ENCODE data around the gene PRCC. TPM values are rescaled to one million over a fixed set of nuclear protein-coding genes. Genes with fewer than 3 reads are reported as not detected.
"Not testable (repeated sequence)": the region's sequence is repeated elsewhere in the genome, so short reads cannot be mapped to it uniquely, and the experiment has no call there.

Gene PRCC
- total RNA-seq, 1 donor from 2014 or later = 39.4 TPM

GRCh38 chr1:156755527-156755950 lies 11.8 kb upstream of the PRCC start:
- DNase-seq = no peak
- intact Hi-C loops (cut with DNase I) = no loop called here
- ATAC-seq (ENCODE audit: poor library complexity) = no peak

- intact Hi-C loops (cut with DNase I) = no loop called here
- no peak for DNase-seq
- ATAC-seq (ENCODE audit: poor library complexity) = no peak
Observed at GRCh38 chr1:156756355-156756754, 11.0 kb upstream of the PRCC start.

GRCh38 chr1:156757572-156758253 lies 9.6 kb upstream of the PRCC start:
- ATAC-seq (ENCODE audit: poor library complexity); intact Hi-C loops (cut with DNase I): not testable (repeated sequence)
- peak; percentile 8 for DNase-seq

- DNase-seq (peak; percentile 22), ATAC-seq (ENCODE audit: poor library complexity) (no peak)
- intact Hi-C loops (cut with DNase I) = no loop called here
Observed at GRCh38 chr1:156760092-156760795, 7.1 kb upstream of the PRCC start.

GRCh38 chr1:156760796-156761104 lies 6.6 kb upstream of the PRCC start:
- DNase-seq (no peak), ATAC-seq (ENCODE audit: poor library complexity) (no peak)
- intact Hi-C loops (cut with DNase I) = no loop called here

GRCh38 chr1:156765136-156765535 lies 2.2 kb upstream of the PRCC start:
- ATAC-seq (ENCODE audit: poor library complexity); intact Hi-C loops (cut with DNase I): not testable (repeated sequence)

GRCh38 chr1:156765666-156766065 lies 1.7 kb upstream of the PRCC start:
- intact Hi-C loops (cut with DNase I) = no loop called here
- no peak for ATAC-seq (ENCODE audit: poor library complexity)
- no peak for DNase-seq

More at GRCh38 chr1:156765136-156765535, 2.2 kb upstream of the PRCC start:
- not testable (repeated sequence) for DNase-seq

GRCh38 chr1:156766298-156767100 lies 836 bp upstream of the PRCC start:
- ATAC-seq (ENCODE audit: poor library complexity) (peak; percentile 28), DNase-seq (peak; percentile 59)
- intact Hi-C loops (cut with DNase I) = no loop called here

GRCh38 chr1:156767879-156768604 lies 707 bp downstream of the PRCC start:
- intact Hi-C loops (cut with DNase I) = no loop called here
- peak; percentile 63 for DNase-seq
- ATAC-seq (ENCODE audit: poor library complexity) = peak; percentile 14

DNA sequence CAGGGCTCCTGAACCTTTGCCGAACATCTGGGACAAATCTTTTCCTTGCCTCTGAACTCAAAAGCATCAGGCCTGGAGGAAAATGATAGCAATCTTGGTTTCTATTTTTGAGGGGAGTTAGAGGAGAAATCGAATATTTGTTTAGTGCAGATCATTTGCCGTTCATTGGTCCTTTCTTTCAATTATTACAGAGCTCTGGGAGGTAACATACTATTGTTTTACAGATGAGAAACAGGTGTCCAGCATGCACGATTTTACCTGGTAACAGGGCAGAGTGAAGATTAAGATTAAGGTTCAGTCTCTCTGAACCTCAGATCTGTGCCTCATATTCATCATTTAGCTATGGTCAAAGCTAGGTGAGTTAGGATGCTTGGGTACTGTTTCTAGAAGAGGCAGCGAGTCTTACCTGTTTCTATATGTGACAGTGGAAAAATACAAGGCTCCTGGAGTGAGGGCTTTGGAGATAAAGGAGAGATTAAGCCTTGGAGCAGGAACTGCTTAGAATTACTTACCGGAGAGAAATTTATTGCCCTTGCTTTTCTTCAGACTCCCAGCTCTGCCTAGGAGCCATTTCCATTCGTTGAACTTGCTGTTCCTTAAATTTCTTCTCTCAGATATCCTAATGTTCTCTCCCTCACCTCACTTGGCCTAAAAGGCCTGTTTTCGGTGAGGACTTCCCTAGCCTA lies 1.4 kb downstream of the PRCC start:
- DNase-seq (no peak), ATAC-seq (ENCODE audit: poor library complexity) (no peak)
- intact Hi-C loops (cut with DNase I) = no loop called here

DNA sequence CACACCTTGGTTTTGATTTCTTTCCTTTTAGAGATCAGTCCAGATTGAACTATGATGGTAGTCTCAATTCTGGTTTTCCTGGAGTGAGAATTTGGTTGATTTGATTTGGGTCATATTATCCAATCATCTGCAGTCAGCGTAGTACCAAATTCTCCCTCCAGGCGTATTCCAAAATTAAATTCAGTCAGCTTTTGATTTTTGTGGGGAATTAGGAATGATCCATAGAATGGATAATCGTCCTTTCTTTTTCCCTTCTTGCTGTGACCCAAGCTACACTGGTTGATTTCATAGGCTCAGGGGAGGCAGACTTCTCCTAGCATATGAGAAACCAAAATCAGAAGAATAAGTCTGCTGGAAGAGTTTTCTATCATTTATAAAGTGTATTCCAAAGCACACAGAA lies 4.9 kb downstream of the PRCC start:
- ATAC-seq (ENCODE audit: poor library complexity) (no peak), DNase-seq (no peak)
- intact Hi-C loops (cut with DNase I) = no loop called here

GRCh38 chr1:156772728-156773497 lies 5.6 kb downstream of the PRCC start:
- peak; percentile 48 for DNase-seq
- intact Hi-C loops (cut with DNase I) = no loop called here
- ATAC-seq (ENCODE audit: poor library complexity) = peak; percentile 65

DNA sequence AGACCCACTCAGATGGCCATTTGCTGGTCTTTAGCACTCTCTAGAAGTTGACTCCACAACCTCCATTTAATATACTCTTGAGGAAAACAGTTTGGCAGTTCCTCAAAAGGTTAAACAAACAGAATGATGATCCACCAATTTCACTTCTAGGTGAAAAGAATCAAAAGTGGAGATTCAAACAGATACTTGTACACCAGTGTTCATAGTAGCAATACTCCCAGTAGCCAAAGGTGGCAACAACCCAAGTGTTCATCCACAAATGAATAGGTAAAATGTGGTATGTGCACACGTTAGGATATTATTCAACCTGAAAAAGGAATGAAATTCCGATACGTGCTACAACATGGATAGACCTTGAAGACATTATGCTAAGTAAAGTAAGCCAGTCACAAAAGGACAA lies 6.3 kb downstream of the PRCC start:
- no peak for ATAC-seq (ENCODE audit: poor library complexity)
- no peak for DNase-seq
- intact Hi-C loops (cut with DNase I) = no loop called here

GRCh38 chr1:156775799-156776198 lies 8.5 kb downstream of the PRCC start:
- DNase-seq = no peak
- intact Hi-C loops (cut with DNase I) = no loop called here
- ATAC-seq (ENCODE audit: poor library complexity) = no peak

DNA sequence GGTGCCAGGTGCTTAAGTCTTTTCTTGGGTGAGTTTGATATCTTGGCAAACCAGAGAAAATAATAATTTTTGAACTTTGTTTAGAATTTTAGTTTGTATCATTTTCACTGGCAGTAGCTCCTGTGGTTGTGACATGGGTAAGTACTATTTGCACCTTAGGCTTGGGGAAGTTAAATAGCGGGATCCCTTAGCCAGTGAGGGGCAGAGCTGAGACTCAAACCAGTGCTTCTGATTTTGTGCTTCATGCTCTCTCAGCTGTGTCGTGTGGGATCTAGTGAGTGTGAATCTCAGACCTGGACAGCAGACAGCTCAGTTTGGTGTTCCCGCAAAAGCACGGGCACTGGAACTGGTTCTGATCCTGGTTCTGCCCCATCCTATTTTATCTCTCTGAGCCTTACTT lies 9.6 kb downstream of the PRCC start:
- ATAC-seq (ENCODE audit: poor library complexity) (no peak), DNase-seq (no peak)
- intact Hi-C loops (cut with DNase I) = no loop called here

DNA sequence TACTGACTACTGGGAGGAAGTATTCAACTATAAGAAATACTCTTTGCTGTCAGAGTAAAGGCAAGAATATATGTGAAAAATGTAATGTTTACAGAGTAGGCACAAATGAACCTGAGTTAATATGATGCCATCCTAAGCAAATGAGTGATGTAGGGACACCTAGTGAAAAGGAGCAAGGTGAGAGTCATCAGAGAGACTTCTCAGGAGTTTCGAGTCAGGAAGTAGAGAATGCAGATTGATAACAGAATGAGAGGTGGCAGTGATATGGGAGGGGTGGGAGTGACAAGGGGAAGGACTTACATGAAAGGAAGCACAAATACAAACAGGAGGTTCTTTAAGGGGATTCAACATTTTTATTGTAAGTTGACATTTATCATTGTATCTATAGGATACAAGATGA lies 10.2 kb downstream of the PRCC start:
- DNase-seq = no peak

GRCh38 chr1:156781585-156782186 lies 14.4 kb downstream of the PRCC start:
- intact Hi-C loops (cut with DNase I) = no loop called here
- DNase-seq = no peak
- ATAC-seq (ENCODE audit: poor library complexity) = no peak

More for the DNA sequence above, 10.2 kb downstream of the PRCC start:
- ATAC-seq (ENCODE audit: poor library complexity) = no peak
- intact Hi-C loops (cut with DNase I) = no loop called here
